ENCODE data around the gene RBFOX2. TPM values are rescaled to one million over a fixed set of nuclear protein-coding genes. Genes with fewer than 3 reads are reported as not detected.
"Not testable (repeated sequence)": the region's sequence is repeated elsewhere in the genome, so short reads cannot be mapped to it uniquely, and the experiment has no call there.

The RBFOX2 gene
- total RNA-seq, 1 donor from 2014 or later: 164 TPM

GRCh38 chr22:36052505-36052941 is 23.9 kb upstream of the RBFOX2 start:
- Mint-ChIP-seq H3K27ac (peak overlapping the region; percentile 95), H3K4me3 (peak overlapping the region; percentile 58), H3K9me3 (peaks cover 10% of the 10 kb centered on the region), H3K4me1 (ENCODE audit: unreplicated experiment) (peaks cover 28% of the 10 kb centered on the region), H3K36me3 (no peaks in the 10 kb centered on the region), H3K27me3 (no peaks in the 10 kb centered on the region)
- no peak for DNase-seq (ENCODE audit: extremely low spot score, unreplicated experiment)
- TF ChIP-seq CTCF (conservative IDR thresholded peaks at IDR 0.05): no peak

GRCh38 chr22:36049678-36049997 is 21.0 kb upstream of the RBFOX2 start:
- H3K4me3 Mint-ChIP-seq: no peak overlapping the region
- TF ChIP-seq CTCF (conservative IDR thresholded peaks at IDR 0.05): no peak
- H3K27me3 Mint-ChIP-seq: no peaks in the 10 kb centered on the region
- no peaks in the 10 kb centered on the region for H3K36me3 Mint-ChIP-seq
- H3K4me1 Mint-ChIP-seq (ENCODE audit: unreplicated experiment): peaks cover 10% of the 10 kb centered on the region
- H3K9me3 Mint-ChIP-seq: peaks cover 6% of the 10 kb centered on the region
- no peak for DNase-seq (ENCODE audit: extremely low spot score, unreplicated experiment)
- no peak overlapping the region for H3K27ac Mint-ChIP-seq

GRCh38 chr22:36048911-36049677 is 20.5 kb upstream of the RBFOX2 start:
- DNase-seq (ENCODE audit: extremely low spot score, unreplicated experiment): no peak
- Mint-ChIP-seq H3K4me1 (ENCODE audit: unreplicated experiment) (peaks cover 10% of the 10 kb centered on the region), H3K9me3 (peaks cover 6% of the 10 kb centered on the region), H3K27ac (no peak overlapping the region), H3K27me3 (no peaks in the 10 kb centered on the region), H3K36me3 (no peaks in the 10 kb centered on the region), H3K4me3 (no peak overlapping the region)
- no peak for TF ChIP-seq CTCF (conservative IDR thresholded peaks at IDR 0.05)

GRCh38 chr22:36044517-36044916 is 15.9 kb upstream of the RBFOX2 start:
- not testable (repeated sequence) for H3K4me1 Mint-ChIP-seq (ENCODE audit: unreplicated experiment); H3K27me3 Mint-ChIP-seq; DNase-seq (ENCODE audit: extremely low spot score, unreplicated experiment); H3K36me3 Mint-ChIP-seq; H3K9me3 Mint-ChIP-seq; H3K4me3 Mint-ChIP-seq; H3K27ac Mint-ChIP-seq

GRCh38 chr22:36042240-36042639 is 13.6 kb upstream of the RBFOX2 start:
- no peak for DNase-seq (ENCODE audit: extremely low spot score, unreplicated experiment)
- H3K4me3 Mint-ChIP-seq: no peak overlapping the region
- no peaks in the 10 kb centered on the region for H3K9me3 Mint-ChIP-seq
- no peaks in the 10 kb centered on the region for H3K36me3 Mint-ChIP-seq
- no peak overlapping the region for H3K27ac Mint-ChIP-seq
- peaks cover 7% of the 10 kb centered on the region for H3K4me1 Mint-ChIP-seq (ENCODE audit: unreplicated experiment)
- H3K27me3 Mint-ChIP-seq: no peaks in the 10 kb centered on the region
- TF ChIP-seq CTCF (conservative IDR thresholded peaks at IDR 0.05): no peak

GRCh38 chr22:36039125-36039524 is 10.5 kb upstream of the RBFOX2 start:
- DNase-seq (ENCODE audit: extremely low spot score, unreplicated experiment): no peak
- Mint-ChIP-seq H3K4me3 (no peak overlapping the region), H3K27me3 (no peaks in the 10 kb centered on the region), H3K27ac (no peak overlapping the region), H3K9me3 (no peaks in the 10 kb centered on the region), H3K36me3 (no peaks in the 10 kb centered on the region), H3K4me1 (ENCODE audit: unreplicated experiment) (peaks cover 31% of the 10 kb centered on the region)
- no peak for TF ChIP-seq CTCF (conservative IDR thresholded peaks at IDR 0.05)
